ENCODE results near the gene UBE2I.
"Not testable (repeated sequence)": the region's sequence is repeated elsewhere in the genome, so short reads cannot be mapped to it uniquely, and the experiment has no call there.

The UBE2I gene

DNA sequence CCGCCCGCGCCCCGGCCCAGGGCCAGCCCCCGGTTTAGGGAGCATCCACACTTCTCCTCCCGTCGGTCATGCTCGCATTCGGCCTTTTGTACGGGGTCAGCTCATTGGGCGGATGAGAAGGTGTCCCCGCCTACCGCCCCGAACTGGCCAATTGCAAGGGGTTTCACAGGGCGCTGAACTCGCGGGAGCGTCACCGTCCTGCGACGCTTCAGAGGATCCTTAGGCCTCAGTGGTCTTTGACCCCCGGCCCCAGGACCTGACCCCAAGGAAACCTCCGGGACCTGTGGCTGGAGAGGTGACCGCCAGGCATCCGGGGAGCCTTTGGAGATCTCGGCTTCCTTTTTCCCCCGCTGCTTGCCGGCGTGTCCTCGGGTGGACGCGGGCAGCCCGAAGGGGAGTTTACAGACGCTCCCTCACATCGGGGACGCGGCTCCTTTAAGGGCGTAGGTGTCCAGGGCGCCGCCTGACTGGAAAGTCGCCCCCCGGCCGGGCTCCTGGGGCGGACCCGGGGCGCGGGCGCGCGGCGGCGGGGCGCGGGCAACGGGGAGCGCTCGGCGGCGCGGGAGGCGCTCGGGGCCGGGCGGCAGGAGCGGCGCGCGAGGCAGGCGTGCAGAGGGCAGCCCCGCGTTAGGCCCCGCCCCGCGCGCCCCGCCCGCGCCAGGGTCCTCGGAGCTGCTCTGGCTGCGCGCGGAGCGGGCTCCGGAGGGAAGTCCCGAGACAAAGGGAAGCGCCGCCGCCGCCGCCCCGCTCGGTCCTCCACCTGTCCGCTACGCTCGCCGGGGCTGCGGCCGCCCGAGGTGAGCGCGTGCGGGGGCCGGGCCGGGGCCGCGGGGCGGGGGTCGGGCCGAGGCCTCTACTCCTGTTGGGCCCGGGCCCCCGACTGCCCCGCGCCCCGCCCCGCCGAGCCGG lies at the start of gene UBE2I:
Gene UBE2I, plus strand, starts transcription at position 660 of the 909 bp plus-strand sequence. CDS start 4,395 bp downstream, outside the sequence.
- DNase-seq (ENCODE audit: low read depth) = peak; percentile 96

DNA sequence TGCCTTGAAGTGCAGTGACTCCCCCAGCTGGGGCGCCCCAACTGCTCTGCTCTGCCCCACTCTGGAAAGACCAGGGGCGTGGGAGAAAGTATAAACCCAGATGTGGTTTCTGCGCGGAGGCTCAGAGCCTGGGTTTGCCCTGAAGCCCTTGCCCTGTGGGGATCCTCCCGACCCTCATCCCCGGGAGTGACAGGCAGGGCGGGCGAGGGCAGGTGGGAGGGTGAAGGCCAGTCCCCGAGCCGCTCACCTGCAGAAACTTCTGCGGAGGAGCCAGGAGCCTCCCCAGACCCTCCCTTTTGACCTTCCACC lies 49.7 kb upstream of the UBE2I start:
- DNase-seq (ENCODE audit: low read depth) = no peak

DNA sequence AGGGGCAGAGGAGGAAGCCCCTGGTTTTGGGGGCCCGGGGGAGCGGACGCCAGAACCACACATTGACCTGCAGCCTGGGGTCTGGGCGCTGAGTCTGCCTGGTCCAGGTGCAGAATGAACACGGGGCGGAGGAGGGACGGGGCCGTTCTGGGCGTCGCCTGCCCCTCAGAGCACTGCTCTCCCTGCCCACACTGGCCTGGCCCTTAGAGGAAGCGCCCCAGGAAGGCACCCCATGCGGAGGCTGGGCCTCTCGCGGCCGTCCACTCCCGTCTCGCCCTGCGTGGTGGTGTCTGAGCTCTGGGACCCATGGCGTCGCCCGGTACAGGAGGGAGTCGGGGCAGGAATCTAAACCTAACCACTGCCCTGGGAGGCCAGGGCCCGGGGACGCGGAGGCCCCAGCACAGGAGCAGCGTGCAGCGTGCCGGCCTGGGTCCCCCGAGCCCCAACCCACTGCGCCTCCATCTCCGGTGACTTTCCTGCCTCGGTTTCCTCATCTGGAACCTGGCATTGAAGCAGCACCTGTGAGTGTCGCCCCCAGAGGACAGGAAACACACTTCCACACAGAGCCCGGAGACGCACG lies 49.2 kb upstream of the UBE2I start:
- no peak for DNase-seq (ENCODE audit: low read depth)

DNA sequence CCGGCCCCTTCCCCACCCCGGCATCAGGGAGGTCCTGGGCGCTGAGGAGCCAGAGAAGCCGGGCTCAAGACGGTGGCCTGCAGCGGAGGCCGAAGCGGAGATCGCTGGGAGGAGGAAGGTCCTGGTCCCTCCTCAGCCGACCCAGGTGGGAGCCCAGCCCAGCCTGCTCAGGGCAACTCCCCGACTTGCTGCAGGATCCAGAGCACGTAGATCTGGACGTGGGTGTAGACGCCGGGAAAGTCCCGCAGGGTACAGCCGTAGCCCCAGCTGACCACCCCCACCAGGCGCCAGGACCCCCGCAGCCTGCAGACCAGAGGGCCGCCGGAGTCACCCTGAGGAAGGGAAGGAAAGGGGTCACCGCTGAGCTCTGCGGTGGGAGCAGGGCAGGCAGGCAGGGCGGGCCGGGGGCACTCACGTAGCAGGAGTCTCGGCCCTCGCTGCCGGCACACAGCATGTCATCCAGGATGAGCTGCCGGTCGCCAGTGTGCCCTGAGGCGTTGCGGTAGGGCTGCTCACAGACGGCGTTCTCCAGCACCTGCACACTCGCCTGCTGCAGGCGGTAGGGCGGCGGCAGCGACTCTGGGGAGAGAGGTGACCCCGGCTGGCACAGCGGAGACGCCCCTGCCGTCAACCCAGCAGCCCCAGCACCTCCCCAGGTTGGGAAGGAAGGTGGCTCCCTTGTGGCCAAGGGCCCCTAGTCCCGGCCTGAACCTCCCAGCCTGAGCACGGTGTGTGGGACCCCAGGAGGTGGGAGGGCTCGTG lies 48.1 kb upstream of the UBE2I start:
- no peak for DNase-seq (ENCODE audit: low read depth)

DNA sequence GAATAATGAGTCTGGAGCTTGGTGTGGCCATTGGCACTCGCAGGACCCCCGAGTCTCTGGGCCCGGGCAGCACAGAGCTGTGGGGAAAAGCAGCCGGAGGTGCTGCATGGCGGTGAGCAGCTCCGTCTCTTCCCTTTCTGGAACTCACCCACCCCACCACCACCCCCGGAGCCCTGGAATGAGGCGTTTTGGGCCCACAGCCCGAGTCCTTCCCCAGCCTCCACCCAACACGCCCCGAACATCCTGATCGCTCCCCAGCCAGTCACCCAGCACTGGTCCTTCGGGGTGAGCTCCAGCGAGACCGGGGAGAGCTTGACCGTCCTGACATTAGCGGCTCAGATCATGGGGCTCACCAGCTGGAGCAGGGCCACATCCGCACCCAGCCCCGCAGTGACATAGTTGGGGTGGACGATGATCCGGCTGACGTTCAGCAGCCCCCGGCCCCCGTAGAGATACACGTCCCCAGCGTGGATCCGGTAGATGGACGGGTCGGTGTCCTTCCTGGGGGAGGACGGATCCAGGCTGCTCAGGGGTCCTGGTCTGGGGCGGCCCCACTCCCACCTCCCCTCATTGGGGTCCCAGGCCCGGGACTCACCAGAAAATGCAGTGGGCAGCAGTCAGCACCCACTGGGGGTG lies 47.1 kb upstream of the UBE2I start:
- DNase-seq (ENCODE audit: low read depth) = no peak

DNA sequence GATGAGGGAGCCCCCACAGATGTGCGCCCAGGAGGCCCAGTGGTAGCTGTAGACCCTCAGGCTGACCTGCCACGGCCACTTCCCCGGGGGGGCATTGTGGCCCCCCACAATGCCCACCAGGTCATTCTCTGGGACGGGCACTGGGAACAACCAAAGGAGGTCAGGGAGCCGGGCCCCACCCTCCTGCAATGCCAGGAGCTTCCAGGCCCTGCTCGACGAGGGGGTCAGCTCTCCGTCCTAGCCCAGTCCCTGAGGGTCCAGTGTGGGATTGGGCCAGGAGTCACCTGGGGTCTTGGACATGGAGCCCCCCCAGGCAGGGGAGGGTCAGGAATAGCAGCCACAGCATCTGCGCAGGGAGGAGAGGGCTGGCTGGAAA lies 46.6 kb upstream of the UBE2I start:
- DNase-seq (ENCODE audit: low read depth) = no peak

DNA sequence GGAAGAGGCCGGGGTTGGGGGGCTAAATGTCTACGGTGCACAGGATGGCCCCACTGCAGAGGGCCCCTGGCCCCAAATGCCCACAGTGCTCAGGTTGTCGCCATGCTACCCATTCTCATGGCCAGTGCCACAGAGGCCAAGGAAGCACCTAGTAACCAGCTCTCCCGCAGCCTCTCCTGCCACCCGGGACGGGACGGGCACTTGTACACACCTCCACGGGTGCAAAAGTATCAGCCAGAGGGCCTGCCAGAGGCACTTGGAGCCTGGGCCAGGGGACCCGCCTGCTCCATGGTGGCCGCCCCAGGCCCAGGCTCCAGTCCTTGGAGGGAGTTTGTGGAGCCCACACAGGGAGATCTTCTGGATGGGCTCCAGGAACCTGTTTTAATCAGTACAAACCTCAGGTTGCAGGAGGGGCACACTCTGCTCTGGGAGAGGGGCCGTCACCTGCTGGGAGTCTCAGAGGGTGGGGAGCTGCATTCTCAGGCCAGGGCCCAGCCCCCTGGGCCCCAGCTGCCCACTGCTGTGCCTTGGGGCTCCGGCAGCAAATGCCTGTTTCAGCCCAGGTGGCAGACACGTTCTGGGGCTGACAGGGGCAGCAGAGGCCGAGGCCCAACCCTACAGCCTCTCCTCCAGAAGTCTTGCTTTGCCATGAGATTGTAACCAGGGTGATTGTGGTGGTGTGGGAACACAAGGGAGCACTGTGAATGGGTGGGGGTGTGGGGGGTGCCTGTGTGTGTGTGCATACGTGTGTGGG lies 45.7 kb upstream of the UBE2I start:
- no peak for DNase-seq (ENCODE audit: low read depth)

- DNase-seq (ENCODE audit: low read depth) = no peak
Measured at GRCh38 chr16:1264345-1265089, 44.9 kb upstream of the UBE2I start.

DNA sequence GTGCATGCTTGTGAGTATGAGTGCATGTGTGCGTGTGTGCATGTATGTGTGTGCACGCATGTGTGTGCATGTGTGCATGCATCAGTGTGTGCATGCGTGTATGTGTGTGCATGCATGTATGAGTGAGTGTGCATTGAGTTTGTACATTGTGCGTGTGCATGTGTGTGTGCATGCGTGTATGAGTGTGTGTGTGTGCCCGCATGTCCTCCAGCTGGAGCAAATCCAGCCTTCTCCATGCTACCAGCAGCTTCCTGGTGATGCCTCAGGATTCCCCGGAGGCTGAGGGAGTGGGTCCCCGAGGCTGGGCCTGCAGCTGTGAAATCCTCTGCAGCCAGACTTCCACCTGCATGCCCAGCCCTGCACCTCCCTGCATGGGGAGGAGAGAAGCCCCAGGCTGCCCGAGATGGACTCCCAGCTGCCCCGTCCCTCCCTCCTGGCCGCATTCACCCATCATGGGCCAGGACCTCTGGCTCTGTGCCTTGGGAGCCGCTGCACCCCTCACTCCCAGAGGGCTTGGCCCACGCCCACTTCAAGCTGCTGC lies 44.3 kb upstream of the UBE2I start:
- no peak for DNase-seq (ENCODE audit: low read depth)

DNA sequence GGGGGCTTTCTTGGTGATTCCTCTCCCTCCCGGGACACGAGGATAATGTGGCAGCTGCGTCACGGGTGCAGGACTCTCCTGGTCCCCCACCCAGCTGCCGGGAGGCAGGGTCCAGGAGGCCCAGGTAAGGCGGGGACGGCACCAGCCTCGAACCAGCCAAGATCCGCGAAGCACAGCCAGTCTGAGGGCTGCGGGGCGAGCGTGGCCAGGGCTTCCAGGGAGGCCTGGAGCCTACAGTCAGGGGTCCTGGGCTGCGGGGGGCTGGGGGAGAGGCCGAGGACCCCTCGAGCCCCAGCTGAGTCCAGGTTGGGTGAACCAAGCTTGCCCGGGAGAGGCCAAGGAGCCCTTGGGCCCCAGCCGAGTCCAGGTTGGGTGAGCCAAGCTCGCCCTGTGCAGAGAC lies 43.6 kb upstream of the UBE2I start:
- DNase-seq (ENCODE audit: low read depth) = no peak

DNA sequence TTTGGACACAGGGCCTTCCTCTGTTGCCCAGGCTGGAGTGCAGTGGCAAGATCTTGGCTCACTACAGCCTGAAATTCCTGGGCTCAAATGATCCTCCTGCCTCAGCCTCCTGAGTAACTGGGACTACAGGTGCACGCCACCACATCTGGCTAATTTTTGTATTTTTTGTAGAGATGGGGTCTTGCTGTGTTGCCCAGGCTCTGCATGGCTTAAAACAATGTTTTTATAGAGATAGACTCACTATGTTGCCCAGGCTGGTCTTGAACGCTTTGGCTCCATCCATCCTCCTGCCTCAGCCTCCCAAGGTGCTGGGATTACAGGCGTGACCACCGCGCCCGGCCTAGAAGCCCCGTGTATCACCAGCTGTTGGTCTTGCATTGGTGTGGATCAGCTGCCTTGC lies 40.0 kb upstream of the UBE2I start:
- DNase-seq (ENCODE audit: low read depth) = not testable (repeated sequence)

- DNase-seq (ENCODE audit: low read depth) = no peak
Measured at GRCh38 chr16:1271380-1271723, 38.1 kb upstream of the UBE2I start.

DNA sequence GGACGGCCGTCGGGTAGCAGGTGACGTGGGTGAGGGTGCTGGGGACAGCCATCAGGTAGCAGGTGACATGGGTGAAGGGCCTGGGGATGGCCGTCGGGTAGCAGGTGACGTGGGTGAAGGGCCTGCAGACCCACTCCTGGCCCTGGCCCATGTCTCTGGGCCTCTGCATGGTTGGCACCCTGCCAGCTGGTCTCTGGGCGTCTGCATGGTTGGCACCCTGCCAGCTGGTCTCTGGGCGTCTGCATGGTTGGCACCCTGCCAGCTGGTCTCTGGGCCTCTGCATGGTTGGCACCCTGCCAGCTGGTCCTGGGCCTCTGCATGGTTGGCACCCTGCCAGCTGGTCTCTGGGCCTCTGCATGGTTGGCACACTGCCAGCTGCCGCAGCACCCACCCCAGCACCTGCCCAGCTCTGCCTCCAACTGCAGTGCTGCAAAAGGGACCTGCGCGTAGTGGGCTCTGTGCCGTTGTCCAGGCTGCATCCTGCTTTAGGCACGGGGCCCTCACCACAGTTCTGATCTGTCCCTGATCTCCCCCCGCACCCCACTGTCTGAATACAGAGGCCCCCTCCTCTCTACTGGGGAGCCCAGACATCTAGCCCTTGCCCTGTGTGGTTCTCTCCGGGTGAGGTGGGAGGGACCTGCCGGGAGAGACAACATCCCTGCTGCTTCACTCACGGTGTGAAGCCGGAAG lies 37.6 kb upstream of the UBE2I start:
- DNase-seq (ENCODE audit: low read depth) = not testable (repeated sequence)

DNA sequence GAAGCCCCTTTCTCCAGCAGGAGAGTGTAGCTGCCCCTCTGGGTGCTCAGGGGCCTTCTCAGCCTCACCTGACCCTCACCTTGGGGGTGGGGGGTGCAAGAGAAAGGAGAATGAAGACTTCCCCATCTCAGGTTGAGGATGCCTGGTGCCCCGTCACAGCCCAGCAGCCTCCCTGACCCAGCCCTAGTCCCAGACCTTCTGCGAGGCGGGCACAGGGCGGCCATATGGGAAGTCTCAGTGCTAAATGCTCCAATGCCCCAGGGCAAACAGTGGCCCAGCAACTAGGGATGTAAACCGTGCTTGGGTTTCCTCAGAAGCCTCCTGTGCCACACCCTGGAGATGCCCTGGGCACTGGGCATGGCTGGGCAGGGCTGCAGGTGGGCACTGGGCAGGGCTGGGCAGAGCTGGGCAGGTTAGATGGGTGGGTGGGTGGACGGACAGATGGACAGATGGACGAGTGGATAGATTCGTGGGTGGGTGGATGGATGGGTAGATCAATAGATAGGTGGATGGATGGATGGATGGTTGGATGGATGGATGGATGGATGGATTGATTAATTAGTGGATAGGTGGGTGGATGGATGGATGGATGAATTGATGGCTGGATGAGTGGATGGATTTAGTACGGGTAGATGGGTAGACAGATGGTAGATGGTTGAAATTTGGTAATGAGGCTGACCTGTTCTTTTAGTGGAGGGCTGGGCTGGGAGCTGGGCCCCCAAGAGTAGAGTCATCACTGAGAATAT lies 36.8 kb upstream of the UBE2I start:
- no peak for DNase-seq (ENCODE audit: low read depth)

GRCh38 chr16:1273816-1274215 lies 35.6 kb upstream of the UBE2I start:
- no peak for DNase-seq (ENCODE audit: low read depth)

- no peak for DNase-seq (ENCODE audit: low read depth)
Measured at GRCh38 chr16:1274767-1275166, 34.7 kb upstream of the UBE2I start.

GRCh38 chr16:1275791-1276579 lies 33.5 kb upstream of the UBE2I start:
- no peak for DNase-seq (ENCODE audit: low read depth)

DNA sequence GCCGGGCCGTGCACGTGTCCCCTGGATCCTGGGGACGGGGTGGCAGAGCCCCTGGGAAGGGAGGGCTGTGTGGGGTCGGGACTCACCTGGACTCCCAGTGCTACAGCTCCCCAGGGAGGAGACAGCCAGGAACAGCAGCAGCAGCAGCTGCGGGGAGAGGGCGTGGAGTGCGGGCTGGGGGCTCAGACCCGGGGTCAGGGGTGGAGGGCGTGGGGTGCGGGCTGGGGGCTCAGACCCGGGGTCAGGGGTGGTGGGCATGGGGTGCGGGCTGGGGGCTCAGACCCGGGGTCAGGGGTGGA lies 32.9 kb upstream of the UBE2I start:
- DNase-seq (ENCODE audit: low read depth) = no peak

GRCh38 chr16:1277151-1277598 lies 32.3 kb upstream of the UBE2I start:
- DNase-seq (ENCODE audit: low read depth) = no peak

Measured in activated gamma-delta T cell treated with anti-CD3 and anti-CD28 coated beads, Interleukin-2, amount 50 U/mL, for 16 hours (primary cell).